HG03354 (cell line): Measurements from ENCODE around the gene TAF3.

ENCODE experiments used
- ATAC-seq: cut with Tn5 transposase; IDR thresholded peaks from one replicate; pipeline ENCODE4 v1.9.1; 2021; ENCODE audit warnings: mild to moderate bottlenecking; ENCODE audit not compliant: unreplicated experiment, poor library complexity, severe bottlenecking

TAF3 gene

DNA sequence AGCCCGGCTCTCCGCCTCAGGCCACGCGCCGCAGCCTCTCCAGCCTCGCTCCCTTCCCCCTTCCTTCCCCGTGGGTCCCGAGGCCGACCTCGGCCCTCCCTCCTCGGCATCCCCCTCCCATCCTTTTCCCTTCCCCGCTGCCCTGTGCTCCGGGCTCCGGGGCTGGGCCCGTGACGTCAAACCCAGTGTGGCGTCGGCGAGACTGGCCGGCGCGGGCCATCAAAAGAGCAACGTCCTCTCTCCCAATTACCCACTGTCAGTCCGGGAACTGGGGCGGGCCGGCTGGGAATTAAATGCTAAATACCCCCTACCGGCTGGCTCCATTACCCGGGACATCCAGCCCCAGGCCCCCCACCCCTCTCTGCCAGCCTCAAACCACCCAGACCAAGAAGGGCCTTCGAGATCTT is 233.5 kb downstream of the TAF3 start:
- ATAC-seq, result no peak

DNA sequence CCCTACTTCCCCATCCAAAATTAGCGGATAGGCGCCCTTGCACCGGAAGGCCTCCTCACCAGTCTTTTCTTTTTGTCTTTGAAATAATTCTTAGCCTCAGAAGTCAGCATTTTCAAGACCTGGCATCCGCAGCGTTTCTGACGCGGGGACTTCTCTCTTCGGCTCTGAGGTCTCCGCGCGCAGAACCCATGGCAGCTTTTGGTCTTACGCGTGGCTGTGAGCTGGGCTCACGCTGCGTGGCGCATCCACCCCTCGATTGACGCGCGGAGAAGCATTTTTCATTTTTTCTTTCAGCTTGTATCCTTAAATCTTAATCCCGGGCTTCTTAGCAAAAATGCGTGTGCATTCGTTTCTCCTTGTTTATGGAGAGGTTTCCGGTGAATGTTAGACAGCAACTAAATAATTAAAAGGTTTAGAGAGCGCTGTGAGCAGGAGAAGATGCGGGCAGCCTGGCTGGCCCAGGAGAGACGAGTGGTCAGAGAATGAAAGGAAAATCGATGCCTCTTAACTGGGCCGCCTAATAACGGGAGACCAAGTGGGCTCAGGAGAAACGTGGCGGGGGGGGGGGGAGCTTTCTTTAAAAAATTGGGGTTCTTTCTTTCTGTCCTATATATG is 234.1 kb downstream of the TAF3 start:
- no peak for ATAC-seq

DNA sequence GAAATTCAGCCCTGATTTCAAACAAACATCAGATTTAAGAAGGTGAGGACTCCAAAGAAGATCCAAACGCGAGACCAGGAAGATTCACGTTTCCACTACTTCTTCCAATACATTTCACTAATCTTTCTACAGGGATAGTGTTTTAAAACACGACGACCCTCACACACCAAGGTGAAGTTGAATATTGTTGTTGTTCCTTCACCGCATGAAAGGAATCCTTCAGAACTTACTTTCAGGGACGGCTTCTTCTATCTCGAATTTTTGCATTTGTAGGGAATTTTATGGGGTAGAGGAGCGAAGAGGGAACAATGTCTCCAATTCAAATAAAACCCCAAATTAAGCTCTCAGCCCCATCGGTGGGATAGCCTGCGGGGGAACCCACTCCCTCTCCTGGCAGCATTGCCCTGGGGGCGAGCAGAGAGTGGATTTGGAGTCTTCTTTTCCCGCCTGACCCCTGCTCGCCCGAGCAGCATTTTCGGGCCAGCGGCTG is 234.7 kb downstream of the TAF3 start:
- no peak for ATAC-seq

DNA sequence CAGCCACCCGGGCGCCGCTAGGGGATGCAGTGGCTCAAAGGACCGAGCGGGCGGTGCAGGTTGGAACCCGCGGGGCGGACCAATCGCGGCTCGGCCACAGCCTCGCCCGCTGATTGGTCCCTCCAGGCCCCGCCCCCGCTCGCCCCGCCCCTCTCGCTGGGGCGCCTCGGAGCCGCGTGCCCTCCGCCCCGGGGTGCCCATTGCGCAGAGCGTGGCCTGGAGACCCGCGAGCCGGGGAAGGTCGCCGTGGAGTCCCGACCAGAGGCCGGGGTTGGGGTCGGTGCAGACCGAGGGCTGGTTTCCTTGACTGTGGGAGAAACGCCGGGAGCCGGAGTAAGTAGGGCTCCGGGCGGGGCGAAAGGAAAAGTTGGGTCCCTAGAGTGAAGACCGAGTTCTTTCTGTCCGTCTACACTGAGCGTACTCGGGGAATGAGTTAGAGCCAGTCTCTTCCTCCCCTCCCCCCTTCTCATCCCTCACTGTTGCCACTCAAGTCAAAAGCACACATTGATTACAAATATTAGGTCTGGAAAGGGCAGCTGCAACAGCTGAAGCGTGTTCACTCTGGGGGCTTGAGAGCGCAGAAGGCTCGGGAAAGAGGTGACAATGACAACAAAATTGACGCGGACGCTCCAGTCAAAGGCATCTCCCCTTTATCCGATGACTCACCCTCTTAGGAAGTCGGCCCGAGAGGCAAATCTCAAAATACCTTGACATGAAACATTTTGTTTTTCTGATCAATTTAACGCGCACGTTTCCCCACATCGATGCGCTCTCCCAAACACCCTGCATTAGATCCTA is 235.3 kb downstream of the TAF3 start:
- peak; percentile 55 for ATAC-seq

DNA sequence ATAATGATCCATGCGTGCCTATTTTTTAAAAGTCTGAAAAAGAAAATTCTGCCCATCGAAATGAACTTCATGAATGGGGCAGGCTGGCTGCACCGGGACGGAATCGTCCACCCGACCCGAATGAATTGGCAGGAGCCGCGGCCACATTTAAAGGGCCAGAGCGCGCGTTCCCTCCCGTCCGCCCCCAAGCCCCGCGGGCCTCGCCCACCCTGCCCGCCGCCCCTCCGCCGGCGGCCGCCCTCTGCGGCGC is 235.9 kb downstream of the TAF3 start:
- peak; percentile 17 for ATAC-seq

GRCh38 chr10:8054494-8055407 is 236.4 kb downstream of the TAF3 start, which contains the start of gene GATA3:
Gene GATA3, plus strand, starts transcription at chr10:8054688. Its CDS starts 968 bp downstream, at chr10:8055656.
- ATAC-seq, result peak; percentile 42

DNA sequence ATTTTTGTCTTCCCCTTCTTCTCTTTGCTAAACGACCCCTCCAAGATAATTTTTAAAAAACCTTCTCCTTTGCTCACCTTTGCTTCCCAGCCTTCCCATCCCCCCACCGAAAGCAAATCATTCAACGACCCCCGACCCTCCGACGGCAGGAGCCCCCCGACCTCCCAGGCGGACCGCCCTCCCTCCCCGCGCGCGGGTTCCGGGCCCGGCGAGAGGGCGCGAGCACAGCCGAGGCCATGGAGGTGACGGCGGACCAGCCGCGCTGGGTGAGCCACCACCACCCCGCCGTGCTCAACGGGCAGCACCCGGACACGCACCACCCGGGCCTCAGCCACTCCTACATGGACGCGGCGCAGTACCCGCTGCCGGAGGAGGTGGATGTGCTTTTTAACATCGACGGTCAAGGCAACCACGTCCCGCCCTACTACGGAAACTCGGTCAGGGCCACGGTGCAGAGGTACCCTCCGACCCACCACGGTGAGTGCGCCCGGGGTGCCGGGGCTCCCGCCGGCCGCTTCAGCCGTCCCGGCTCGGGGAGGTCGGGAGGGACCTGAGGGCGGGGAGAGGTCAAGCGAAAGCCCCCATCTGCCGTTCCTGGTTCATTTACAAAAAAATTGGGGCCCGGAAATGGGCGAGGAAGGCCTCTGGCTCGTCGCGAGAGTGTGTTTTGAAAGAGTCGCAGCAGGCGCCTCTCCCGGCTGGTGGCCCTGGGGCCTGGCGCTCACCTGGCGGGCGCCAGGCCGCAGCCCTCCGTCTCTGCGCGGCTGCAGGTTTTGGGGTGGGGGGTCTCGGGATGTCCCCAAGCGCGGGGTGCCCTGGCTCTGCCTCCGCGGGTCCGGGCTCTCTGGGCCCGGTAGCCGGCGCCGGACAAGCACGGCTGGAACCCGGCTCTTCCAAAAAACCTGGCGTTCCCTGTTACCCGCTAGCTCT is 237.4 kb downstream of the TAF3 start:
- ATAC-seq, result peak; percentile 9

GRCh38 chr10:8056378-8056777 is 238.1 kb downstream of the TAF3 start:
- no peak for ATAC-seq

- ATAC-seq, result peak; percentile 34
Observed at GRCh38 chr10:8056871-8057331, 238.6 kb downstream of the TAF3 start.

DNA sequence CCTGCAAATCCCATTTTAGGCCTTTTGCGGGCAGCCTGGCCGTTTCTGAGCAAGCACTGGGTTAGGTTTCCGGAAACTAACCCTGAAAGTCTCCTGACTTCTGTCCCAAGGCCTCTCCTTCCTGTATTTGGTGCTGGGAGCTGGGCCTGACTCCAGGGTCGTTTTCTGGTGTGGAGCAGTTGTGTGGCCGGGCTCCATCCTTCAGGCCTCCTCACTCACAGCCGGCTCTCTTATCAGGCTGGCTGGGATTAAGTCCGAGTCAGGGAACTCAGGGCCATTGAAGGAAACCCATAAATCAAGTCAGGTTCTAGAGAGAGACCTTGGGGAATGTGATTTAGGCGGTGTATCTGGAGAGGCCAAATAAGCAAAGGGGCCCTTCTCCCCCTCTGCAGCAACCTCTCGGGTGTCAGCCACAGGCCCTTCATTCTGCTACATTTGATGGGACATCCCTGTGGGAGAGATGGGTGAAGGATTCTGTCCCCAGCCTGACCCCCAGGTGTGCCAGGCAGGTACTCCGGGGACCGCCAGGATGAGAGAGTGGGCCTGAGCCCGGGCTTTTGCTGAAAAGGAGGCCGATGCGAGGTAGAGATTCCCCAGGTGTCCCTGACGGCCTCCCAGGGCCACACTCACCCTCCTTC is 239.4 kb downstream of the TAF3 start:
- ATAC-seq, result no peak

DNA sequence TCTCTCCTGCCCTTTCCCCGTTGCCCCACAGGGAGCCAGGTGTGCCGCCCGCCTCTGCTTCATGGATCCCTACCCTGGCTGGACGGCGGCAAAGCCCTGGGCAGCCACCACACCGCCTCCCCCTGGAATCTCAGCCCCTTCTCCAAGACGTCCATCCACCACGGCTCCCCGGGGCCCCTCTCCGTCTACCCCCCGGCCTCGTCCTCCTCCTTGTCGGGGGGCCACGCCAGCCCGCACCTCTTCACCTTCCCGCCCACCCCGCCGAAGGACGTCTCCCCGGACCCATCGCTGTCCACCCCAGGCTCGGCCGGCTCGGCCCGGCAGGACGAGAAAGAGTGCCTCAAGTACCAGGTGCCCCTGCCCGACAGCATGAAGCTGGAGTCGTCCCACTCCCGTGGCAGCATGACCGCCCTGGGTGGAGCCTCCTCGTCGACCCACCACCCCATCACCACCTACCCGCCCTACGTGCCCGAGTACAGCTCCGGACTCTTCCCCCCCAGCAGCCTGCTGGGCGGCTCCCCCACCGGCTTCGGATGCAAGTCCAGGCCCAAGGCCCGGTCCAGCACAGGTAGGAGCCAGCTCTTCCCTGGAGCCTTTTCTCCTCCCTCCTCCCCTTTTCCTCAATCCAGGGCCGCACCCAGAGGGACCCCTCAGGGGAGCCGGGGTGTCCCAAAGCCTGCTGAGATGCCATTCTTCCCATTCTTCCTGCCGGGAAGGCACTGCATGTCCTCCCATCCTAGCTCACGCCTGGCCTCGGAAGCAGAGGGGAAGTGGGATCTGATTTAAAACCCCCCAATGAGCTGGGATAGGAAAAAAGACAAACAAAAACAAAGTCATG is 240.2 kb downstream of the TAF3 start:
- no peak for ATAC-seq

DNA sequence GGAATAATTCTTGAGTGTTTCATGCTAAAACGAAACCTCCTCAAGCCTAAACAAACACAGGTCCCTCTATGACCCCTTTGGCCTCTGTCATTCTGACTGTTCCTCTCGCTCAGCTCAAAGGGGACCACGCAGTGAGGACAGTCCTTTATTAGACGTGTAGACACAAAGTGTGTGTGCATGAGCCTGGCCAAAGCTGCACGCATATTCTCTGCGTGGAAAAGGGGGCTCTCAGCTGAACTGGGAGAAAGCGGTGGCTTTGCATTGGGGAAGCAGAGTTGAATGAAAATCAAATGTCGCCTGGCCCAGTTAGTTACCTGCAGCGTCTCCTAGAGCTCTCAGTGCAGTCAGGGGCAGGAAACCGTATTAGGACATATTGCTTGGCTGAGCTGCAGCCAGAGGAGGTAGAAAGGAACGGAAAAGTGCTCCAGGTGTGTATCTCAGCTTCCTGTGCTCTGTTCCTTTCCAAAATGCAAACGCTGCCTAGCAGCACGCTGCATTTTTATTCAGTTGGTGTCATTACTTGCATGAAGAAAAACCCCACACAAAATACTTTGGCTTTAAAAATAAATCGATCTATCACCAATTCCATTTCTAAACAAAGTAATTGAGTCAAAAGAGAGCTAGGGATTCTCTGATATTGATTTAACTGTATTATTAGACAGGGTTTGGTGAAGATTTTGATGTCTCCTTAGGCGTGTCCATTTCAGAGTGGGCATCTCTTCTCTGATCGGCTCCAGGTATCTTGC is 241.1 kb downstream of the TAF3 start:
- no peak for ATAC-seq

DNA sequence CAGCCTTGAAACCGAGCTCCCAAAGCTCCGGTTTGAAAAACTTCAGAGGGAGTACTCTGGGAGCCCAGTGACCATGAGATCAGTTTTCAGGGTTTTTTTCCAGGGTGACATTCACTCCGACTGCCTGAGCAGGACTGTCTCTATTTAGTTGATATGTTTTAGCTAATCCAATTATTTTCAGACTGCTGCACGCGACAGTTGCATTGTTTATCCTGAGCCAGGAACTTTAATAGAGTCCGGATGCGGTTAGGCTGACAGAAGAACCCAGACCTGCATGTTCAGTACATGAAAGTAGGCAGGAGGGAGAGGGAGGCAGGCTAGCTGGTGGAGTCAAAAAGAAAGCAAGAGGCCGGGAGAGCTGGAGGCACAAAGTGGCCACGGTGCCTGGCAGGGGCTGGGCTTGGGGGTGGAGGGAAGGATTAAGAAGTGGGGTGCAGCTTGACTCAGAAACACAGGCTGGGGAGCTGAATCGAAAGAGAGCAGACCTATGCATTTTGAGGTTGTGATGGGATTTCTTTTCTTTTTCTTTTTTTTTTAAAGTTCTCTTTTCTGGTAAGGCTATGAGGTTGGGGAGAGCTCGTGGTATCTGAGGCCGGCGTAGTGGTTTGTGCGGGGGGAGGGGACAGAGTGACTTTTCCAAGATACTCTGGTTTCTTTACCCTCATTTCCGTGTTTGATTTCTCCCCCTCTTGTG is 241.9 kb downstream of the TAF3 start:
- ATAC-seq, result peak; percentile 30

GRCh38 chr10:8060704-8061121 is 242.4 kb downstream of the TAF3 start:
- no peak for ATAC-seq

GRCh38 chr10:8061274-8062211 is 243.2 kb downstream of the TAF3 start:
- peak; percentile 24 for ATAC-seq
